GM18517 (cell line): Measurements from ENCODE around the gene NOD1.
A peak's percentile ranks its signal among the peaks of the same experiment; 100 is the strongest.

ENCODE experiments used
- ATAC-seq: cut with Tn5 transposase; IDR thresholded peaks from one replicate; pipeline ENCODE4 v1.9.1; 2021; ENCODE audit warnings: mild to moderate bottlenecking, moderate library complexity; ENCODE audit not compliant: unreplicated experiment

Gene NOD1

GRCh38 chr7:30471205-30471604 lies 7.4 kb downstream of the NOD1 start:
- ATAC-seq, result no peak

DNA sequence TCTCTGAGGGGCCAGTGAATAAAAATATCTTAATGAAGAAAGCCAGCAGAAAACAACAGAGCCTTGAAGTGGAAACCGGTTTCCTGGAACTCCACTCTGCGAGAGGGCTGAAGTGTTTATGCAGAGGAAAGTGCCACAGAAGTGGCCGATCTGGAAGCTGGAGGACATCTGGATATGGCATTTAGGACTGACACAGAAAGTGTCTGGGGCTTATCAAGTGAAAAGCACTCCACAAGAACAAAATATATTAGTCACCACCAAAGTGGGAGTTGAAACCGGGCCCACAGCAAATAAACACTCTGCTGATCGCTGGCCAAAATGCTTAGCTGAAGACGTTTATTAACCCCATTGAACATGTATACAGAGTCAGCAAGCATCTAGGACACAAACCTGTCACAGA lies 7.8 kb downstream of the NOD1 start:
- ATAC-seq, result no peak

DNA sequence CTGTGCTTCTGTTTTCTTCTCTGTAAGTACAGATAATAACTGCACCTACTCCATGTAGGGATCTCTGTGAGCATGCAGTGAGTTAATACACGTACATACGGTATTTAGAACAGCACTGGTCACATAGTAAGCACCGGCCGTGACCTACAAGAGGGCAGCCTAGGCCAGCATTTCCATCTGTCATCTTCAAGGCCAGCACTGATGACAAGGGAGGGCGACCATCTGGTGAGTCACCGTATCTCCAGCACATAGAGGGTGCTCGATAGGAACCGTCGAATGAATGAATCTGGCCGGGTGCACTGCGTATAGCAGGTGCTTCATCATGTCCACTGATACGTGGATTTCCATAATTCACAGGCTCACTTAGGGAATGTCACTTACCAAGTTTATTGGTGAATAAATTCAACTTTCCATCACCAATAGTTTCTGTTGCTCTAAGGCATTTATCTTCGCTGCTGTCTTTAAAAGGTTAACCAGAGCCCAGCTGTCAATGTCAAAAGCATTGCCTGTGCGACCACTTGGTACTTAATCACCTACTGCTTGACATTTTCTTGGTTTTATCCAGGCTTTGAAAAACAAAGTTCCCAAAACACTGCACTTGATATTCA lies 8.3 kb downstream of the NOD1 start:
- no peak for ATAC-seq

- no peak for ATAC-seq
These were observed 9.3 kb downstream of the NOD1 start for GRCh38 chr7:30469303-30469702.

DNA sequence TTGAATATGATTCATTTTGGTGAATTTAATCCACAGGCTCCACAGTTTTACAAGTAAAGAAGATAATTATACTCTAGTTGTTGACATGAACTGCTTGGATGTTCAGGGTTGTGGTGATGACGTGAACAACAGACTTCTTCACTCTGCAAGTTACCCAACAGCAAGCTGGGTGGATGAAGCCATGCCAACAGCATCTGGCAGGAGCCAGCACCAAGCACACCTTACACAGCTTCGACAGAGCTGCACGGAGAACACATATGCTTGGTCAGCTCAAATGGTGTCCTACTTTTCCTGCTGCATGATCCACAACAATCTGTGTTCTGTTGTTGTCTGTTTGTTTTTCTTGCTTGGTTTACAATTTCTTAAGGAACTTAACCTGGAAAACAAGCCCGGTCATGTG lies 9.8 kb downstream of the NOD1 start:
- ATAC-seq, result no peak

DNA sequence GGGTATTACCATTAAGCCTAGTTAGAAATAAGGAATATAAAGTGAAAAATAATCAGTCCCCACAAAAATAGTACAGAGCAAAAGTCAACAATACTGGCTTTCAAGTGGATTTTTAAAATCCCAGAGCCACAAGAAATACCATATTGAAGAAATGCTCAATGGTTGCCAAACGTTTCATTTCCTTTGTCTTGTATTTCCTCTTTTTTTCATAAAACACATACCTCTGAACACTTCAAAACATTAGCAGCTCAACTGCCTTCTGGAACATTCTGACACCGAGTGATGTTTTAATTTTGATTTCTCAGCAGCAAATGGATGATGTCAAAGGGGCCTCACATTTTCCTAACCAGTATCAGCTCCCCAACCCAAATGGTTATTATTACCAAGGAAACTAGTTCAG lies 10.5 kb downstream of the NOD1 start:
- ATAC-seq, result no peak

- ATAC-seq, result no peak
These were observed 11.3 kb downstream of the NOD1 start for GRCh38 chr7:30467271-30467670.

DNA sequence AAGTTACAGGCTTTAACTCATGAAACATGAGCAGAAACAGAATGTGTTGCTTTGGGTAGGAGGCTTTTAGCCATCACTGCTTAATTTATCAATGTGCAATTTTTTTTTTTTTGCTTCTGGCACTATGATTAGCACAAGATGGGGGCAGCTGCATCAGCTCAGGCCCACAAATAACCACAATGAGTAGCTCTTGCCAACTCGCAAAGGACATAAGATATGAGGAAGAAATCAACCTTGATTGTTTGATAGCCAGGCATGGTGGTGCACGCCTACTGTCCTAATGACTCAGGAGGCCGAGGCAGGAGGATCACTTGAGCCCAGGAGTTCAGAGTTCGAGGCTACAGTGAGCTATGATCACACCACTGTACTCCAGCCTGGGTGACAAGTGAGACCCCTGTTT lies 12.3 kb downstream of the NOD1 start:
- no peak for ATAC-seq

DNA sequence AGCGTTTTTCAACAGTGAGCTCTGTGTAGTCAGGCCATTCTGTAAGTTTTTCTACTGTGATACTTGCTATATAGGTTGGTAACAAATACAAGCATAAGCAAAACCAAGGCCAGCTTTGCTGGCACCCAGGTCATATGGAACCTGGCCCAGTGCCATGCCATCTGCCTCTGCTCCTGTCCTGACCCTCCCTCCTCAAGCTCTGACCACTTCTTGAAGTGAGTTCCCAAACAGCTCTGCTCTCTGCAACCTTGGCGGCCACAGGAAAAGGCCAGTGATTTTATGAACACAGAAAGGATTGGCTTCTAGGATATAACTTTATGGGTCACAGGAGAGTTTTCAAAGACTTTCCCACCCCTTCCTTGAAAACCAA lies 12.8 kb downstream of the NOD1 start:
- ATAC-seq, result no peak

- no peak for ATAC-seq
These were observed 13.4 kb downstream of the NOD1 start for GRCh38 chr7:30465046-30465810.

- no peak for ATAC-seq
These were observed 14.3 kb downstream of the NOD1 start for GRCh38 chr7:30464231-30464671.

DNA sequence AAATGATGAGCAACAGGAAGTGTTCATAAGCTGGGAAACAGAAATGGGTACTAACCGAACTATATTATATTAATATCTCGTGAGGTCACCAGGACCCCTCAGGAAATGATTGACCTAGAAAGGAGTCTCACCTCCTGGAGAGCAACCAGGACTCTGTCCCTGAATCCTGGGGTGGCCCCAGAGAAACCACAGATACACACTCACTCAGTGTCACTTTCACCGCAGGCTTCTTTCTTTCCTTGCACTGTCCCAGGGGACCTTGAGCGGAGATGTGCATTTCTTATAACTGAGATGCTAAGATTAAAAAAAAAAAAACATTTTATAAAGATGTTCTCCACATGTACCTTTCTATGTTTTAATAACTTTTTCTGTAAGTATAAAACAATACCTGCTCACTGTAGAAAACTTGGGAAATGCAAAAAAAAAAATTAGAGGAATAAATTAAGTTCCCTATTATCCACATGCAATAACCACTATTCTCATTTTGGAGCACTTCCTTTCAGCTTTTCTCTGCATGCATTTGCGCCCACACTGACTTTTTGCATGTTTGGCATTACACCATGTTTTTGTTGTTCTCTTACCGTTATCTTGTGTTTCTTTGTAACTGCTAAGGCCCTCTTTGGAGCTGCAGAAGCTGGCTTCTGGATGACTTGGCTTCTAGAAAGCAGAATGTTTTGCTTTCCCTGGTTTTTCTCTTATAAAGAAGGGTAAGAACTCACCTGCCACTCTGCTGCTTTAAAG lies 15.0 kb downstream of the NOD1 start:
- peak; percentile 47 for ATAC-seq

DNA sequence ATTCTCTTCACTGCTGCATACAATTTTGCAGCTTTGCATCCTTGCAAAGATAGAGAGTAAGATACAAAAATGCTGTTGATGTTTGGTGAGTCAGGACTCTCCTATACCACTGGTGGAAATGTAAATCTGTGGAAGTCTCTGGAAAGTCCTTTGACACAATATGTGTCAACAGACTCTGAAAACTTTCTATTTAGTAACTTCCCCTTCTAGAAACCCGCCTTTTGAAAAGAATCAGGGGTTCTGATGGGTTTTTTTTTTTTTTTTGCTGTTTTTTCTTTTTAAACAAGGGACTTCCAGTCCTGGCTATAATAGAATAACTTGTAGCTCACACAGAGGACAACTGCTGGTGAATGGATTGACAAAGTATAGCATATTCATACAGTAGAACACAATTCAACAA lies 16.4 kb downstream of the NOD1 start:
- no peak for ATAC-seq

- ATAC-seq, result no peak
These were observed 18.3 kb downstream of the NOD1 start for GRCh38 chr7:30460246-30460633.

DNA sequence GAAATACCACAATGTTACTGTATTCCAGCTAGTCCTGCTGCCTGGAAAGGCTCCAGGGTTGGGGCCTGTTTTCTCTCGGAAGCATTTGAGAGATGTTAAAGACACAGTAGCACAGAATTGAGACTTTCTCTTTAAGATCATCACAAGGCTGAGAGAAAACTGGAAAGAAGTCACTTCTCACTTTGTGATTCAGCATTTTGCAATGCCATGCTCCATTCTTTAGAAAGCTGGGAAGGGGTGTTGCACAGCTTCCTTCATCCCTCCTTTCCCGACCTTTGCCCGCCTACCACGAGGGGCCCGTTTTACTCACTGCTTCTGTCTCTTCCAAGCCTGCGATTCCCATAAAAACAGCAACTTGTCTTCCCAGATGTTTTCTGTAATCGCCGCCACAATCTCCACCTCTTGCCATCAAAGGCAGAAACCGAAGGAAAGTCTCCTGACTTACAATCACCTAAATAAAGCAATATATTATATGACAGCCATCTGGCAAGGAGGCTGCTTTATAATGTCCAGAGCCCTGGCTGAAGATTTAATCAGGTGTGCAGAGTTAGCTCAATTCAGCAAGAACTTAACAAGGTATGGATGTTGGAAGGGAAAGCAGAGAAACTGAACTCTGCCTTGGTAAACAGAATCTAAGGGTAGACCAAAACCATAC lies 18.9 kb downstream of the NOD1 start:
- no peak for ATAC-seq

DNA sequence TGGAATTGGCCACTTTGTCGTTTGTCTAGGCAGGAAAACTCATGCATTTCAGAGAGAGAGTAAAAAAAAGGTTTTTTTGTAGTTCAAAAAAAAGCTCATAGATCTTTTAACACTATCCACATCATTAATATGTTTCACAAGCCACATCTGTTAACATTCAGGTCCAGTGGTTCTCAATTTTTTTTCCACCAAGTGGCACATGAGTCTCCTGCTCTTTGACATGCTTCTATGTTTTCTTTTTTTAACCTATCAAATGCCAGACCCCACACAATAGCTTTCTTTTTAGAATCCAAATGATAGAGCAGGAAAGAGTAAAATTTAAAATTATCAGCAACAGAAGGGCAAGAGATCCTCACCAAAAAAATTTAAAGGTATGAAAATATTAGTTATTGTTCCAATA lies 20.3 kb downstream of the NOD1 start:
- ATAC-seq, result no peak

GRCh38 chr7:30453921-30454320 lies 24.7 kb downstream of the NOD1 start:
- ATAC-seq, result no peak

- ATAC-seq, result no peak
These were observed 25.6 kb downstream of the NOD1 start for GRCh38 chr7:30453016-30453415.

GRCh38 chr7:30452280-30452930 lies 26.2 kb downstream of the NOD1 start:
- ATAC-seq, result no peak

- no peak for ATAC-seq
These were observed 26.9 kb downstream of the NOD1 start for GRCh38 chr7:30451539-30452279.
